ENCODE results near the gene CNPY1.

The CNPY1 gene

DNA sequence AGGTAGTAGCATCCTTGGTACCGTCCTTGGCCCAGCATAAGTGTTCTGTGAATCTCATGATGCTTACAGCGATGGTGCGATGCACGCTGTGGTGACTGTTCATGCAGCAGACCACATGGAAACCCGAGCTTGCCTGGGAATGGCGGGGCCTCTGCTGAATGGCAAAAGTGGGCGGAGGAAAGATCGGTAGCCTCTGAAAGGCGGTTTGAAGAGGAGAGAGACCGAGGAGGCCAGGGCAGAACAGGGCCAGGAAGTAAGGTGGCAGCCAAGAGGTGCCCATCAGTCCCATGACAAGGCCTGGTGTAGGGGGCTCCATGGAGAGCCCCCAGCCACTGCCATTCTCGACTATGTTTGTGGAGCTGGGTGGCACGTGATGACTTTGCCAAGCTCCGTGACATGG lies 33.2 kb upstream of the CNPY1 start:
- TF ChIP-seq, protein P1, sequence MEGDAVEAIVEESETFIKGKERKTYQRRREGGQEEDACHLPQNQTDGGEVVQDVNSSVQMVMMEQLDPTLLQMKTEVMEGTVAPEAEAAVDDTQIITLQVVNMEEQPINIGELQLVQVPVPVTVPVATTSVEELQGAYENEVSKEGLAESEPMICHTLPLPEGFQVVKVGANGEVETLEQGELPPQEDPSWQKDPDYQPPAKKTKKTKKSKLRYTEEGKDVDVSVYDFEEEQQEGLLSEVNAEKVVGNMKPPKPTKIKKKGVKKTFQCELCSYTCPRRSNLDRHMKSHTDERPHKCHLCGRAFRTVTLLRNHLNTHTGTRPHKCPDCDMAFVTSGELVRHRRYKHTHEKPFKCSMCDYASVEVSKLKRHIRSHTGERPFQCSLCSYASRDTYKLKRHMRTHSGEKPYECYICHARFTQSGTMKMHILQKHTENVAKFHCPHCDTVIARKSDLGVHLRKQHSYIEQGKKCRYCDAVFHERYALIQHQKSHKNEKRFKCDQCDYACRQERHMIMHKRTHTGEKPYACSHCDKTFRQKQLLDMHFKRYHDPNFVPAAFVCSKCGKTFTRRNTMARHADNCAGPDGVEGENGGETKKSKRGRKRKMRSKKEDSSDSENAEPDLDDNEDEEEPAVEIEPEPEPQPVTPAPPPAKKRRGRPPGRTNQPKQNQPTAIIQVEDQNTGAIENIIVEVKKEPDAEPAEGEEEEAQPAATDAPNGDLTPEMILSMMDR (IDR thresholded peaks at IDR 0.05; ENCODE audit: low read length, missing control alignments) = no peak
- H3K4me3 ChIP-seq (replicated peaks; ENCODE audit: low read depth, low read length) = no peak overlapping the region
- no peak for DNase-seq (ENCODE audit: low read depth)

DNA sequence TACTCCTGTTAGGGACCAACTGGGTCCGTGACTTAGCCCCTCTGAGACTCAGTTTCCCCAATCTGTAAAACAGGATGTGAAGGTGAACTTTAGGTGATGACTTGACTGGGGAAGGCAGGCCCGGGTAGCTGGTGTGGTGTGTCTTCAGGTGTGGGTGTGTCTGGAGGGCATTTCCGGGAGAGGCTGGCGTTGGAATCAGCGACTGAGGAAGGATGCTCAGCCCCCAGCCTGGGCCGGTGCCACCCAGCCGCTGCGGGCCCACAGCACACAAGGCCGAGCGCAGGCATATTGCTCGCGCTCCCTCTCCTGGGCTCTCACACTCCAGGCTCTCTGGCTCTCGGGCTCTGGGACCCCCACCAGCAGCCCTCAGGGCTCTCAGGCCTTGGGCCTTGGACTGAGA lies 31.7 kb upstream of the CNPY1 start:
- no peak overlapping the region for H3K4me3 ChIP-seq (replicated peaks; ENCODE audit: low read depth, low read length)
- no peak for DNase-seq (ENCODE audit: low read depth)
- TF ChIP-seq, protein P1 (IDR thresholded peaks at IDR 0.05; ENCODE audit: low read length, missing control alignments) = no peak

DNA sequence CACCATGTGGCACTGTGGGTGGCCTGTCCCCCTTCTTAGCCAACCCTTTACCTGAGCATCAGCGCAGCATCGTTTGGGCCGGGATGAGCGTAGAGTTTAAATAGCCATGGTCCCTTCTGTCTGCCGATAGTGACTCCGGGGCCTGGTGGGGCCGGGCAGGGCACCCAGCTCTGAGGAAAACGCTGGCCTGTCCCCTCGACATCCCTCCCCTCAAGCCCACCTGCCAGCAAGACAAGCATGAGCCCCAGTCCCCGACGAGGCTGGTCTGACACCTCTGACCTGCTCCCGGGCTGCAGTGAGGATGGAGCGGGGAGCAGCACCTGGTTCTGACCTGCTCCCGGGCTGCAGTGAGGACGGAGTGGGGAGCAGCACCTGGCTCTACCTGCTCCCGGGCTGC lies 31.1 kb upstream of the CNPY1 start:
- no peak overlapping the region for H3K4me3 ChIP-seq (replicated peaks; ENCODE audit: low read depth, low read length)
- no peak for DNase-seq (ENCODE audit: low read depth)
- TF ChIP-seq, protein P1 (IDR thresholded peaks at IDR 0.05; ENCODE audit: low read length, missing control alignments) = no peak

DNA sequence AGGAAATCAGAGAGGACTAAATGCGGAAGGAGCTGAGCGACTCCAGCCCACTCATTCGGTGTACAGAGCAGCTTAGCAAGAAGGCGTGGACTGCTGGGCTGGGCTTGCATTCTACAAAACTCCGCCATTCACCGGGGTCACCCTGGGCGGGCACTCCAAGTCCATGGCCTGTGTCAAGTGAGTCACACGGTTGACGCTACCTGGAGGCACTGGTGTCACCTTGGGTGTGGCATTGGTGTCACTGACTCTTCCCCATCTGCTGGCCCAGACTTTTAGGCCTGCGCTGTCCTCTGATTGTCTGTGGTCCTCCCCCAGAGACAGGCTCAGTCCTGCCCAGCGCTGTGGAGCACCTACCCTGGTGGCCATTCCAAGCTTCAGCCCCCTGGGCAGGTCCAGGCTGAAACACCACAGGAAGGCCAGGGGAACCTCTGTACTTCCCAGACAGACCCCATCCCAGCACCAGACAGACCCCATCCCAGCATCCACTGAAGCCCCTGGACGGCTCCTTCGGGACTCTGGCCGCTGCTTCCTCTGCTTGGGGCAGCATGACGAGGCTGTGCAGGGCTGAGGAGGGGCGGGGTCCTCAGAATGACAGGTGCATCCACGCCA lies 30.6 kb upstream of the CNPY1 start:
- TF ChIP-seq, protein P1 (IDR thresholded peaks at IDR 0.05; ENCODE audit: low read length, missing control alignments) = no peak
- no peak overlapping the region for H3K4me3 ChIP-seq (replicated peaks; ENCODE audit: low read depth, low read length)
- no peak for DNase-seq (ENCODE audit: low read depth)

DNA sequence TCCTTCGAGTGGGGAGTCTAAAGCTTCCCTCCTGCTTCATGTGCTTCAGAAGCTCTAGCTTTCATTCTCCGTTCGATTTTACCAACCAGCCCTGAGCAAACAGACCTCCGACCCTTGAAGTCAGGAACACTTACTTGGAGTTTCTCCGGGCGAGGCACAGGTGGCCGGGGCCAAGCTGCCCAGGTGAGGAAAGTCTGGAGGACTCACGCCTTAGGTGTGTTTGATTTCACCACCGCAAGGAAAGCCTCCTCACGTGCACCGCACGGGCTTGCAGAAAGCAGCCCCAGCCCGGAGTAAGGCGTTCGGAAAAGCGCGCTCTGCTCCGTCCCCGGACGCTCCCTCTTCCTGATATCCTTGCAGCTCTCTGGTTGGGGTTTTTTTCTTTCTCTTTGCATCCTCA lies 30.1 kb upstream of the CNPY1 start:
- no peak for DNase-seq (ENCODE audit: low read depth)
- H3K4me3 ChIP-seq (replicated peaks; ENCODE audit: low read depth, low read length) = no peak overlapping the region
- TF ChIP-seq, protein P1 (IDR thresholded peaks at IDR 0.05; ENCODE audit: low read length, missing control alignments) = no peak

DNA sequence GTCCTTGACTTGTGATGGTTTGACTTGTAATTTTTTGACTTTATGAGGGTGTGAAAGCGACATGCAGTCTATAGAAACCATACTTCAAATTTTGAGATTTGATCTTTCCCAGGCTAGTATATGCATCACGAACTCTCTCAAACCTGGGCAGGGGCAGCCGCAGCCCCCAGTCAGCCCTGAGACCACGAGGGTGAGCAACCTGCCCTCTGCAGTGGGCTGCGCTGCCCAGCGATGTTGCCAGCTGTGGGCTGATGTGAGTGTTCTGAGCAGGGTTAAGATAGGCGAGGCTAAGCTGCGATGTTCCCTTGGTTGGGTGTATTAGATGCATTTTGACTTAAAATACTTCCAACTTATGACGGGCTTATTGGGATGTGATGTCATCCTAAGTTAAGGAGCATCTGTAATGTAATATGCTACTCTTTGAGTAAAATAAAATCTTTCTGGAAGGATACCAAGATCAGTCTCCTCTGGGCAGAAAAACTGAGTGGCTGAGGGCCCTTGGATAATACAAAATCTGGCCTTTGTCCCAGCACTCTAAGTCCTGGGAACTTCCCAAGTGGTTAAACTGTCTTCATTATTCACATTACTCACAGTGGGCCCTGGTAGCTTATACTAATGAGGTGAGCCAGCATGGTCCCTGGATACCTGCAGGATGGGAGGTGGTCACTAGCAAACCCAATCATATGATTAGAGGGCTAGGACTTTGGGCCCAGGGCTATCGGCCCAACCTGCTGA lies 28.4 kb upstream of the CNPY1 start:
- H3K4me3 ChIP-seq (replicated peaks; ENCODE audit: low read depth, low read length) = no peak overlapping the region
- no peak for DNase-seq (ENCODE audit: low read depth)
- TF ChIP-seq, protein P1 (IDR thresholded peaks at IDR 0.05; ENCODE audit: low read length, missing control alignments) = no peak
